HepG2 (cell line): ENCODE data around the gene SLC34A3. TPM values are rescaled to one million over a fixed set of nuclear protein-coding genes. Genes with fewer than 3 reads are reported as not detected.

Experiments used
- EED ChIP-seq: sonication (generic); formaldehyde crosslinking; IDR thresholded peaks from 2 replicates; pipeline ENCODE4 v1.5.0; 2020; ENCODE audit warnings: mild to moderate bottlenecking, missing genetic modification reagents
- EP300 ChIP-seq, 3 experiments: sonication (generic) in 1 of 3; formaldehyde crosslinking in 1 of 3; IDR thresholded peaks; 2 replicates each; pipeline versions ENCODE4 v1.5.1 to v1.6.1; 2011 to 2020; ENCODE audit warnings: low read depth in 2 of 3, low read length in 2 of 3, borderline replicate concordance in 1 of 3, improper control_type of control experiment in 1 of 3, mild to moderate bottlenecking in 1 of 3, missing genetic modification reagents in 1 of 3, moderate library complexity in 1 of 3
- JUND ChIP-seq: sonication (generic); formaldehyde crosslinking; IDR thresholded peaks from 2 replicates; pipeline ENCODE4 v1.8.0; 2022; ENCODE audit warnings: mild to moderate bottlenecking, missing genetic modification reagents
- KAT8 ChIP-seq: IDR thresholded peaks from 2 replicates; pipeline ENCODE4 v1.6.1; 2016; ENCODE audit warnings: missing genetic modification reagents, missing compliant biosample characterization
- KDM4B ChIP-seq: sonication (generic); formaldehyde crosslinking; IDR thresholded peaks from 2 replicates; pipeline ENCODE4 v1.4.0; 2020; ENCODE audit warnings: missing genetic modification reagents
- MAFF ChIP-seq: IDR thresholded peaks from 2 replicates; pipeline ENCODE4 v1.6.1; 2011; ENCODE audit warnings: low read depth, low read length, improper control_type of control experiment
- PCBP2 ChIP-seq: fragments of 200-400 bp; formaldehyde crosslinking; optimal IDR thresholded peaks from 2 replicates; pipeline ENCODE3; 2018; ENCODE audit warnings: low read length, low read depth; ENCODE audit not compliant: poor library complexity, severe bottlenecking
- PHF21A ChIP-seq: sonication (generic); formaldehyde crosslinking; IDR thresholded peaks from 2 replicates; pipeline ENCODE4 v1.5.0; 2020; ENCODE audit warnings: mild to moderate bottlenecking, missing genetic modification reagents
- POLR2A ChIP-seq, 2 experiments: IDR thresholded peaks; 2 replicates each; pipeline ENCODE4 v1.6.1; 2011; ENCODE audit warnings: low read depth in 2 of 2, low read length in 2 of 2, mild to moderate bottlenecking in 1 of 2, moderate library complexity in 1 of 2; ENCODE audit not compliant: insufficient read depth in 1 of 2
- STAT5B ChIP-seq: sonication (generic); formaldehyde crosslinking; IDR thresholded peaks from 2 replicates; pipeline ENCODE4 v1.4.0; 2020; ENCODE audit warnings: missing genetic modification reagents
- THAP7 ChIP-seq: sonication (generic); formaldehyde crosslinking; IDR thresholded peaks from 2 replicates; pipeline ENCODE4 v1.8.1; 2023; ENCODE audit warnings: mild to moderate bottlenecking, missing genetic modification reagents
- TIGD3 ChIP-seq: sonication (generic); formaldehyde crosslinking; IDR thresholded peaks from 2 replicates; pipeline ENCODE4 v1.5.1; 2020; ENCODE audit warnings: mild to moderate bottlenecking, missing genetic modification reagents, borderline replicate concordance
- ZBTB37 ChIP-seq: sonication (generic); formaldehyde crosslinking; IDR thresholded peaks from 2 replicates; pipeline ENCODE4 v1.4.0; 2020; ENCODE audit warnings: mild to moderate bottlenecking, missing genetic modification reagents
- ZFP41 ChIP-seq: sonication (generic); formaldehyde crosslinking; IDR thresholded peaks from 2 replicates; pipeline ENCODE4 v1.4.0; 2020; ENCODE audit warnings: mild to moderate bottlenecking, missing genetic modification reagents, borderline replicate concordance
- ZGPAT ChIP-seq: IDR thresholded peaks from 2 replicates; pipeline ENCODE4 v1.6.1; 2016; ENCODE audit warnings: mild to moderate bottlenecking
- ZNF10 ChIP-seq: sonication (generic); formaldehyde crosslinking; IDR thresholded peaks from 2 replicates; pipeline ENCODE4 v1.4.0; 2020; ENCODE audit warnings: mild to moderate bottlenecking, low read depth, missing genetic modification reagents, borderline replicate concordance
- ZNF136 ChIP-seq: sonication (generic); formaldehyde crosslinking; IDR thresholded peaks from 2 replicates; pipeline ENCODE4 v1.8.1; 2022; ENCODE audit warnings: low read depth, mild to moderate bottlenecking, moderate library complexity, missing genetic modification reagents
- ZNF234 ChIP-seq: sonication (generic); formaldehyde crosslinking; conservative IDR thresholded peaks from 2 replicates; pipeline ENCODE4 v1.5.1; 2020; ENCODE audit warnings: mild to moderate bottlenecking, missing genetic modification reagents
- ZNF546 ChIP-seq: sonication (generic); formaldehyde crosslinking; conservative IDR thresholded peaks from 2 replicates; pipeline ENCODE4 v1.8.1; 2023; ENCODE audit warnings: mild to moderate bottlenecking, missing genetic modification reagents
- ZNF678 ChIP-seq: sonication (generic); formaldehyde crosslinking; IDR thresholded peaks from 2 replicates; pipeline ENCODE4 v1.4.0; 2020; ENCODE audit warnings: mild to moderate bottlenecking, missing genetic modification reagents
- ZNF704 ChIP-seq: sonication (generic); formaldehyde crosslinking; IDR thresholded peaks from 2 replicates; pipeline ENCODE4 v1.8.1; 2023; ENCODE audit warnings: mild to moderate bottlenecking, inconsistent platforms, moderate library complexity, missing genetic modification reagents, borderline replicate concordance
- ZNF772 ChIP-seq: sonication (generic); formaldehyde crosslinking; IDR thresholded peaks from 2 replicates; pipeline ENCODE4 v1.5.0; 2020; ENCODE audit warnings: mild to moderate bottlenecking, missing genetic modification reagents
- ZNF879 ChIP-seq: sonication (generic); formaldehyde crosslinking; IDR thresholded peaks from 2 replicates; pipeline ENCODE4 v1.8.1; 2023; ENCODE audit warnings: missing genetic modification reagents
- ZNF883 ChIP-seq: sonication (generic); formaldehyde crosslinking; IDR thresholded peaks from 2 replicates; pipeline ENCODE4 v1.5.1; 2020; ENCODE audit warnings: mild to moderate bottlenecking, missing genetic modification reagents; ENCODE audit errors: not compliant biosample characterization
- polyA plus RNA-seq, 8 experiments: library from polyadenylated mRNA; depleted of rRNA in 3 of 8; stranded (reverse) in 7 of 8; unstranded in 1 of 8; fragments of >200 nt; fragmentation: Illumina TruSeq in 4 of 8; extraction: Trizol in 4 of 8; gene quantifications; 2 replicates each; pipeline versions ENCODE4 v1.2.1 to v1.2.3, GENCODE V29; 2011 to 2016; ENCODE audit warnings: low read depth in 4 of 8, missing spikeins in 1 of 8, mixed read lengths in 1 of 8; ENCODE audit not compliant: insufficient read depth in 1 of 8
- total RNA-seq, 5 experiments: library from RNA; depleted of rRNA; stranded (reverse); fragments of >200 nt; fragmentation: Illumina TruSeq; extraction: Trizol; gene quantifications; 2 replicates each; pipeline ENCODE4 v1.2.3, GENCODE V29; 2016; ENCODE audit warnings: low read depth in 1 of 5

SLC34A3 gene
- total and polyA plus RNA-seq, 2 of the 13 experiments (the other 11 are each of a cell fraction or from before 2014, with no cell fraction given) = 0.07 to 1.0 TPM

GRCh38 chr9:137240318-137240840 is 9.7 kb downstream of the SLC34A3 start (continued):
- TF ChIP-seq ZNF772 = peak; percentile 81; the same call in 1 of the 2 replicates
- no peak for TF ChIP-seq ZBTB37
- 0 out of 2 replicates have a peak, but pooled peaks have one; percentile 54 for TF ChIP-seq ZNF678
- TF ChIP-seq ZNF883 = peak; percentile 77
- TF ChIP-seq KDM4B (CRISPR knock-in tag) = peak; percentile 79; the same call in 1 of the 2 replicates
- TF ChIP-seq THAP7 (CRISPR knock-in tag) = peak; percentile 64; the same call in 1 of the 2 replicates
- no peak for TF ChIP-seq EP300 (IDR thresholded peaks at IDR 0.05; ENCODE audit: low read depth in 2 of 2, low read length in 2 of 2)
- TF ChIP-seq EP300 (CRISPR knock-in tag; IDR thresholded peaks at IDR 0.05; ENCODE audit: borderline replicate concordance) = no peak; the same call in 1 of the 2 replicates
- TF ChIP-seq ZNF136 (CRISPR knock-in tag) = no peak
- TF ChIP-seq ZNF879 (CRISPR knock-in tag) = 0 out of 2 replicates have a peak, but pooled peaks have one; percentile 47
- TF ChIP-seq JUND (CRISPR knock-in tag) = 0 out of 2 replicates have a peak, but pooled peaks have one; percentile 49
- TF ChIP-seq TIGD3 (CRISPR knock-in tag) = peak; percentile 90; the same call in 1 of the 2 replicates
- TF ChIP-seq MAFF = no peak
- no peak for TF ChIP-seq STAT5B (CRISPR knock-in tag)
- peak; percentile 71; the same call in 1 of the 2 replicates for TF ChIP-seq PHF21A (CRISPR knock-in tag)
- no peak for TF ChIP-seq EED (CRISPR knock-in tag)
- TF ChIP-seq ZFP41 (CRISPR knock-in tag) = peak; percentile 84; the same call in 1 of the 2 replicates
- 0 out of 2 replicates have a peak, but pooled peaks have one; percentile 26 for TF ChIP-seq ZNF546 (CRISPR knock-in tag)
- peak; percentile 72; the same call in 1 of the 2 replicates for TF ChIP-seq ZNF704 (CRISPR knock-in tag)
- TF ChIP-seq PCBP2 = no peak
- TF ChIP-seq KAT8 = peak; percentile 40; the same call in 1 of the 2 replicates
- 0 out of 2 replicates have a peak, but pooled peaks have one; percentile 49 for TF ChIP-seq ZNF234 (CRISPR knock-in tag)
- no peak for TF ChIP-seq ZNF10 (CRISPR knock-in tag)
- peak in 1 of 2 experiments; percentile 50; a peak in 1 of 4 replicates for TF ChIP-seq POLR2A (IDR thresholded peaks at IDR 0.05; ENCODE audit: insufficient read depth in 1 of 2, low read depth in 2 of 2, low read length in 2 of 2)
- TF ChIP-seq ZGPAT = peak; percentile 79; the same call in 1 of the 2 replicates
